ENCODE data around the gene IQCH.

IQCH gene

DNA sequence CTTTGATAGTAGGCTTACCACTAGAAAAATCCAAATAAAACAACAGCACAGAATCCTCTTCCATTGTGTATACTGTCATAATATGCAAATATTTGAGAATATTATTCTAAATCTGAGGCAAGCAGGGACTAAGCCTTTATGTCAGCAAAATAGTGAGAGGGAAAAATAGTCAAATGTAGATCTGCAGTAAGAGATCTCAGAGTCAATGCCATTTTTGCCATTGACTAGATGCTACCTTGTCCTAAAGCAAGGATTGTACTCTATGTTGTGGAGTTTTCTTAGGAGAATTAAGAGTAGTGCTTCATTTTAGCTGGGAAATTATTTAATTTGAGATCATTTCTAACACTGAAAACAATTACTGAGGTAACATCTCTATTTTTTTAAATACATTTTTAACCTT, 50.2 kb downstream of the IQCH start:
- no peaks in the 10 kb centered on the region for H3K4me1 ChIP-seq (ENCODE audit: control insufficient read depth in 1 of 2, insufficient read depth in 1 of 2, low read depth in 1 of 2, low read length in 1 of 2)
- H3K27ac ChIP-seq, result no peak overlapping the region
- TF ChIP-seq, protein P1, sequence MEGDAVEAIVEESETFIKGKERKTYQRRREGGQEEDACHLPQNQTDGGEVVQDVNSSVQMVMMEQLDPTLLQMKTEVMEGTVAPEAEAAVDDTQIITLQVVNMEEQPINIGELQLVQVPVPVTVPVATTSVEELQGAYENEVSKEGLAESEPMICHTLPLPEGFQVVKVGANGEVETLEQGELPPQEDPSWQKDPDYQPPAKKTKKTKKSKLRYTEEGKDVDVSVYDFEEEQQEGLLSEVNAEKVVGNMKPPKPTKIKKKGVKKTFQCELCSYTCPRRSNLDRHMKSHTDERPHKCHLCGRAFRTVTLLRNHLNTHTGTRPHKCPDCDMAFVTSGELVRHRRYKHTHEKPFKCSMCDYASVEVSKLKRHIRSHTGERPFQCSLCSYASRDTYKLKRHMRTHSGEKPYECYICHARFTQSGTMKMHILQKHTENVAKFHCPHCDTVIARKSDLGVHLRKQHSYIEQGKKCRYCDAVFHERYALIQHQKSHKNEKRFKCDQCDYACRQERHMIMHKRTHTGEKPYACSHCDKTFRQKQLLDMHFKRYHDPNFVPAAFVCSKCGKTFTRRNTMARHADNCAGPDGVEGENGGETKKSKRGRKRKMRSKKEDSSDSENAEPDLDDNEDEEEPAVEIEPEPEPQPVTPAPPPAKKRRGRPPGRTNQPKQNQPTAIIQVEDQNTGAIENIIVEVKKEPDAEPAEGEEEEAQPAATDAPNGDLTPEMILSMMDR (IDR thresholded peaks at IDR 0.05), result no peak
- H3K9me3 ChIP-seq, result no peaks in the 10 kb centered on the region
- H3K4me3 ChIP-seq (ENCODE audit: low read depth in 1 of 2, low read length in 1 of 2), result no peak overlapping the region
- H3K36me3 ChIP-seq, result no peaks in the 10 kb centered on the region
- H3K27me3 ChIP-seq, result no peaks in the 10 kb centered on the region

DNA sequence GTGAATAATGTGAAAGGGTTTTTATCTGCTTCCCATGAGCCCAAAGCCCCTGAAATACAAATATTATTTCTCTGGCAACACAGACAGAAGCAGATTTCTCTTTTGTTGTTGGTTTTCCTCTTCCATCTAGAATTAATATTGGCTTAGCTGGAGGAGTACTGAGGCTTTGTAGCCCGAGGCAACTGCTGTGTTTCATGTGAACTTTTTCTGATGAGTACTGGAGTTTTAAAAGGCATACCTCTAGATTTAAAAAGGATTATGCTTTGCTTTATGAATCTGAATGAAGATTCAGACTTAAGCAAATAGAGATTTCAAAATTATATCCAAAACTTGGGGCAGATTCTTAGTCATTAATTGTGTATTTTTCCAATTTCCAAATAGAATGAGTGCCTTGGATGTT, 50.9 kb downstream of the IQCH start:
- Histone ChIP-seq H3K9me3 (no peaks in the 10 kb centered on the region), H3K4me3 (ENCODE audit: low read depth in 1 of 2, low read length in 1 of 2) (no peak overlapping the region), H3K4me1 (ENCODE audit: control insufficient read depth in 1 of 2, insufficient read depth in 1 of 2, low read depth in 1 of 2, low read length in 1 of 2) (no peaks in the 10 kb centered on the region), H3K27ac (no peak overlapping the region), H3K36me3 (no peaks in the 10 kb centered on the region), H3K27me3 (no peaks in the 10 kb centered on the region)
- TF ChIP-seq, protein P1 (IDR thresholded peaks at IDR 0.05), result no peak

DNA sequence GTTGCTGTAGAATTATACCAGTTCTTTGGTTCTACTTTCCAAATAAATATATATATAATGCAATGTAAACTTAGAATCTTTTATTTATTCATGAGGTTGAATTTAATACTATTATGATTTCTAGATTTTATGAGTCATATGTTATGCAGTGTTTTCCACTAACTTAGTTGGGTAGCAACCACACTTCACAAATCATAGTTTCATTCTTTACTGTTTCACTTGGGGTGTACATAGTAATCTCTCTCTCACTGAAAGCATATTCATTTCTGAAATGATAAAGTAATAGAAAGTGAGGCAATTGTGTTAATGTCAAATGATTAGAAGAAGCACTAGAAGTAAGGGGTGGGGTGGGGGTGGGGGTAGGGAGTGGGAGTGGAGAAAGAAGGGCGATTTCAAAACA, 52.6 kb downstream of the IQCH start:
- H3K4me1 ChIP-seq (ENCODE audit: control insufficient read depth in 1 of 2, insufficient read depth in 1 of 2, low read depth in 1 of 2, low read length in 1 of 2), result no peaks in the 10 kb centered on the region
- no peaks in the 10 kb centered on the region for H3K36me3 ChIP-seq
- TF ChIP-seq, protein P1 (IDR thresholded peaks at IDR 0.05), result no peak
- no peak overlapping the region for H3K27ac ChIP-seq
- no peaks in the 10 kb centered on the region for H3K27me3 ChIP-seq
- no peaks in the 10 kb centered on the region for H3K9me3 ChIP-seq
- no peak overlapping the region for H3K4me3 ChIP-seq (ENCODE audit: low read depth in 1 of 2, low read length in 1 of 2)

DNA sequence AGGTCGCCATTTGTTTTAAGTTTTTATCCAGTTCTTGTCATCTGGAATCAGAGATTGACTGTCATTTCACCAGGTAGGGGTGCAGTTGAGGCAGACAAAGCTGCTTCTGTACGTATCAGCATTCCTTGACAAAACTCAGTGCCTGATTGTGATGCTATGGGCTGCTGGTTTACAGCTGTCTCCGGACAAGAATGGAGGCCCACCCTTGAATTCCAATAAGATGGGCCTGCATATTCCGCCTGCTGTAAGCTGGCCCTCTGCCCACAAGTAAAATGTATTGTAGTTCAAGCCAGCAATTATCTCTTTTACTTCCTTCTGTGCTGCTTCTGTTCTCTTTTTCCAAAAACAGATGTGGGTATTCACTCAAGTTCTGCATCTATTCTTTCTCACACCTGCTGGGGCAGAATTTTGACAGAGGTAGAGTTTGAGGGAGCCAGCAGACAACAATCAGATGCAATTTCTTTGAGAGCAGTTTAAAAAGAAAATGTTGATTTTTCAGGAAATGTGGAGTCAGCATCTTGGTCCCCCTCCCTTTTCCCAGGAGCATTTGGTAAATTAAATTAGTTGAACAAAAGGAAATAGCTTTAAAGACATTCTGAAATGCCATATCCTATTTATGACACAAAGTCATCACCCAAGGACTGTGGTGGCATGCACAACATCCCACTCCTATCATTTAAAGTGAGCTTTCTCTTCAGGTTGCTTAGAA, 53.5 kb downstream of the IQCH start:
- H3K36me3 ChIP-seq, result no peaks in the 10 kb centered on the region
- no peaks in the 10 kb centered on the region for H3K27me3 ChIP-seq
- H3K4me1 ChIP-seq (ENCODE audit: control insufficient read depth in 1 of 2, insufficient read depth in 1 of 2, low read depth in 1 of 2, low read length in 1 of 2), result no peaks in the 10 kb centered on the region
- no peak overlapping the region for H3K4me3 ChIP-seq (ENCODE audit: low read depth in 1 of 2, low read length in 1 of 2)
- TF ChIP-seq, protein P1 (IDR thresholded peaks at IDR 0.05), result no peak
- no peaks in the 10 kb centered on the region for H3K9me3 ChIP-seq
- no peak overlapping the region for H3K27ac ChIP-seq

DNA sequence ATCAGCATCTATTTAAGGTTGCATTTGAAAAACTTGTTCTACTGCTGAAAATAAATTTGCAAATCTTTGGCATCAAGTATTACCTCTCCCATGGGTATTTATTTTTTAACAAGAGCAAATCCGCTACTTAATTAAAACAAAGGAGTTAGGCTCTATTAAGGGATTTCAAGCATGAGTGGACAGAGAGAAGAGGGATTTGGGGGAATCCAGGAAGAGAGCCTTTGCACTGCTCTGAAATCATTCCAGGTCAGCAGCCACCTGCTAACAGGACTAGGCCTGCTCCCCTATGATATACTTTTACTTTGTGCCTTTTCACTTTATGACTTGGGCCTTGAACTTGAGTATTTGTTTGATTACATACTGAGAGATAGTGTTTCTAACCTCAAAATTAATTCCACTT, 57.1 kb downstream of the IQCH start:
- no peak overlapping the region for H3K27ac ChIP-seq
- no peaks in the 10 kb centered on the region for H3K36me3 ChIP-seq
- H3K9me3 ChIP-seq, result no peaks in the 10 kb centered on the region
- TF ChIP-seq, protein P1 (IDR thresholded peaks at IDR 0.05), result no peak
- H3K4me3 ChIP-seq (ENCODE audit: low read depth in 1 of 2, low read length in 1 of 2), result no peak overlapping the region
- no peaks in the 10 kb centered on the region for H3K4me1 ChIP-seq (ENCODE audit: control insufficient read depth in 1 of 2, insufficient read depth in 1 of 2, low read depth in 1 of 2, low read length in 1 of 2)
- no peaks in the 10 kb centered on the region for H3K27me3 ChIP-seq

All from neutrophil (primary cell).